ENCODE data around the gene VAV2.

Gene VAV2

DNA sequence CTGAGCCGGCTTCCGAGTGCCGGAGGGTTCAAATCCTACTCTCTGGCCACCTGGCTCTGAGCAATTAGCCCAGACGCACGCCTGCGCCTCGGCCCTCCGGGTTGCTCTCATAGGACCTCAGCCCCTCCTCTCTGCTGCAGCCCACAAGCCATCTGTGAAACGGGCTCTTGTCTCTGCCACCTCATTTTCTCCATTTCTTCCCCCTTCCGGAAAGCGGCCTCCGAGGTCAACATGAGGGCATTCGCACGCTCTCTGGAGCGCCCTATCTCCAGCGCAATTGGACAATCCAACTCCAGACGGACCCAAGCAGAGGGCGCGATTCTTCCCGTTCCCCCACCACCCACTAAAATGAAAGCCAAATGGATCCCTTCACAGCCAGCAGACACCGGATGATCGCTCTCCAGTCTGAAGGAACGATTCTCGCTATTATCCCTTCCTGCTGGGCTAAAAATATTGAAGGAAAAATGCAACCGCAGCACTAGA is 41.5 kb downstream of the VAV2 start:
- DNase-seq, result peak; percentile 21 to 89 (median 80)

DNA sequence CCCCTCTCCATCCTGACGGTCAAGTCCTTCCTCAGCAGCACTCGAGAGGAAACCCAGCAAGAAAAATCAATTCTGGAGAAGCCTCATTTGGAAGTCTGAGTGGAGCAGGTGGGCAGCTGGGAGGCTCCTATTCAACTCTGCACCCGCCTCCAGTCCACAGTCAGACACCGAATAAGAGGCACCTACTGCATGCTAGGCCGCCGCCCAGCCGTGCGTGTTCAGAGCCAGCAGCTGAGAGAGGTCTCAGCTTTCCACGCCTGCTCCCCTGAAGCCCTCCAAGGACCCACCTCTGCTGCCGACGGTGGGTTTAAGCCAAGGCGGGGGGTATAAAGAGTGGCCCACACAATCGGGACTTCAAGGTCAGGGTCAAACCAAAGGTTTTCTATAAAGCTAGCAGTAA is 41.9 kb downstream of the VAV2 start:
- DNase-seq, result peak; percentile 76 to 89 (median 80)

DNA sequence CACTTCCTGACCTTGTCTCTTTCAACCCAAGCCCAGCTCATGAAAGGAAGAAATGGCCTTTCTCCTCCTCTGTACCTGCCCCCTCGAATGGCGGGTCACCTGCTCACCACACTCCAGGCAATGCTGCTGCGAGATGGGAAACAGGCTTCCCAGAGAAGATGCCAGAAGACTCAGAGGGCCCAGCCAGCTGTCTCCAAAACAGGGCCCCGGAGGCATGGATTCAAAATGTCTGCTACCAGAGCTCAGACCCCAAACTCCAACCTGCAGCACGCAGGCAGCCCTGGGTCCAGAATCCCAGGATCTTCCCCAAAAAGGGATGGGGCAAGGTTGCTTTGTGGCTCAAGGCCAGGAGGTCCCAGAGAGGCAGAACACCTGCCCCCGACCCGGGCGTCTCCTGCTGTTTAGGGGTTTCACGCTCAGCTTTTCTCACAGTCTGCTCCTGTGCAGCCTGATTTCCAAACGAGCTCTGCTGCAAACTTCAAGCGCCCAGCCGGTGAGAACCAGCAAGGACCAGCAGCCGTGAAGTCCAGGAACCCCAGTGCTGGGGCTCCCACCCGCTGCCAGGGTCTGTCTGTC is 42.5 kb downstream of the VAV2 start:
- DNase-seq, result peak in 1 of 3 experiments; percentile 43

DNA sequence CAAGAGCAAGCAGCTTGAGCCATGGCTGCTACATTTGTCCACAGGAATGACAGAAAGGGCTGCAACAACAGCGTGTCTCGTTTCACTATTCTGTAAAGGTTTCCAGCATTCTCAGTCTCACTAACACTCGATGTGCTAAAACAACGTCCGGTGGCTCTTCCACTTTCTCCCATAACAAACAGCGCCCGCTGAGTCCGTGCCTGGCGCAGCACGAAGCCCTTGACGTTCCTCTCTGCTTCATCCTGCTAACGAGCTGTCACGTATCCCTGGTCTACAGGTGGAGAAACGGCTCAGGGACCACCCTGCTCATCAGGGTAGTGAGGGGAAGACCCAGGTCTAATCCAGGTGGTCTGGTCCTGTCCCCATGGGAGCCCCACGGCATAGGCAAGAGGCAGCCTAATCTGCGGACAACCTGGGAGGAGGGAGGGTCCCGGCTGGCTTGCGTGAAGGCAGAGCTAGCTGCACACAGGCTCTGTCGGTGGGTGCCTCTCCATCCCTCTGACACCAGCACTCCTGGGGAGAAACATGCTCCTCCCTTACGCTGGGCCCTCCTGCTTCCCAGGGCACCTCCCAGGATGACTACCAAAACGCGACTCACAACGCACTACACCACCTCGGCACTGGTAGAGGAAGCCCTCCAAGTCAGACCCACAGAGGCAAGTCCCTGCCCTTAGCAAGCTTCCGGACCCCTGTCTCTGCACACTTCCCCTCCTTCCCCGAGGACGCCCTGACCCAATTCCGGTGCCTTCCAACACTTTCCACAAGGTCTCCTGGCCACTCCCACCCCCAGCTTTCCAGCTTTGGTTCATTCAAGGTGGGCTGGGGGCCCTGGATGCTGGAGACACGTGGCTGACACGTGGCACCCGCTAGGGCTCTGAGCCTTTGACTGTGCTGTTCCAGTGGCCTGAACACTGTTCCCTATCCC is 43.3 kb downstream of the VAV2 start:
- peak in 2 of 3 experiments; percentile 3 to 20 for DNase-seq

DNA sequence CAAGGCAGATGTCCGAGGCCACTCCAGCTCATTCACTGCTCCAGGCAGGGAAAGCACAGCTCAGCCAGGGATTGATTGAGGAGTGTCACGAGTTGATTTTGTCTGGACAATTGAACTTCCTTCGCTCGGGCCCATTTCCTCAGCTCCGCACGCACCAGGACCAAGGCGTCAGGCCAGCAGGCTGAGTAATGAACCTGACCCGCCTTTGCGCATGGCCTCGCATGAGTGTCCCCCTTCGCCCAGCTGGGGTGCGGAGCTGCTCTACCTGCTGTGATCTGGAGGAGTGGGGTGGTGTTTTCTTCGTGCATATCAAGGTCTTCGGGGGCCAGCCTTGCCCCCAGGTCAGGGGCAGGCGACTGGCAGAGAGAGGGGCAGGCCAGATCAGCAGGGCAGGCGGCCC is 44.0 kb downstream of the VAV2 start:
- no peak for DNase-seq

DNA sequence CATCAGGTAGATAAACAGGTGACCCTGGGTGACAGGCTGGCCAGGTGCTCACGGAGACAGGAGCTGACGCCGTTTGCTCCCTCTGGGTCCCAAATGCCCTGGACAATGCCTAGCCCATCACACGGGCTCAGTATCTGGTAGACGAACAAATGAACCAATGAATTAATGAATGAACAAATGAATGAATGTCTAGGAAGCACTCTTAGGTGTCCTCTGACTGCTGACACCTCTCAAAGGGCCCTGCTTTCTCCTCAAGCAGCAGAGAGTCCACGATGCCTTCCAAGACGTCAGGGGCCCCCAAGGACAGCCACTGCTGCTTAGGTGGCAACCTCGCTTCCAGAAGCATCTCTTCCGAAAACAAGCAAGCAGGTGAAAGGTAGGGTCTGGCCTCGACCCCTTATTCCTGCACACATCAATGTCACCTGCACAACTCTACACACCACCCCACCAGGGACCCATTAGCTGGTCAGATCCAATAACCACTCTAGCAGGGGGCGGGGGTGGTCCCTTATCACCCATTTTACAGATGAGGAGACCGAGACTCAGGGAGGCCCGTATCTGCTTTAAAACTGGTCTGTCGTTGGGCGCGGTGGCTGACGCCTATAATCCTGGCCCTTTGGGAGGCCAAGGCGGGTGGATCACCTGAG is 45.2 kb downstream of the VAV2 start:
- no peak for DNase-seq

DNA sequence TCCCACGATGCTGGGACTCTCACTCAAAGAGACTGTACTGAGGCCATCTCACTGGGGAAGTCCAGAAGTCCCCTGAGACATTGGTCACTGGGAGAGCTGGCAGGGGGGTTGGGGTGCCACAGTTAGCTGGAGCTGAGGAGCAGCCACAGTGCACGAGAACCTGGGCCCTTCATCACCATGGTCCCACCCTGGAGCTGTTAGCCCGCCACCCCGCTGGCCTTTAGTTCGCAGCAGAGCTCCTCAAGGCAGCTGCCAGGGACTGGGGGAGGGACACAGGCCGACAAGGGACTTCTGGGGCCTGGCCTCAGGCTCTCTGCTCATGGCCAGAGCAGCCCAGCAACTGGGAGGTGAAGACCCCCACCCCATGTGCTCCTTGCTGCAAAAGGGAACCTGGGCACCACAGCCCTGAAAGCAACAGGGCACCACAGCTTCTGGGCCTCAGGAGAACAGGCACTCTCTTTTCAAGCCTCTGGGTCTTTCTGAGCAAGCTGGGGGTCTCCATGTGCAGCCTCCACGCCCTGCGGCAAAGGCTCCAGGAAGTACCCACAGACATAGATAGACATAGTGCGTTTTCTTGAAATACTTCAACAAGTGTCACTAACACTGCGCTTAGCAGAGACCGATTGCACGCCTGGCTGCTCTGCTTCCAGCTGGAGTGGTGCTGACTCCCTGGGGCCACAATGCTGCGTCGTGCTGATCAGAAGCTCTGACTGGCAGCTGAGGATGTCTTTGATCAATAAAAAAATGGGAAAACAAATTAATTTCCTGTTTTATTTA is 46.0 kb downstream of the VAV2 start:
- DNase-seq, result peak in 1 of 3 experiments; percentile 33

DNA sequence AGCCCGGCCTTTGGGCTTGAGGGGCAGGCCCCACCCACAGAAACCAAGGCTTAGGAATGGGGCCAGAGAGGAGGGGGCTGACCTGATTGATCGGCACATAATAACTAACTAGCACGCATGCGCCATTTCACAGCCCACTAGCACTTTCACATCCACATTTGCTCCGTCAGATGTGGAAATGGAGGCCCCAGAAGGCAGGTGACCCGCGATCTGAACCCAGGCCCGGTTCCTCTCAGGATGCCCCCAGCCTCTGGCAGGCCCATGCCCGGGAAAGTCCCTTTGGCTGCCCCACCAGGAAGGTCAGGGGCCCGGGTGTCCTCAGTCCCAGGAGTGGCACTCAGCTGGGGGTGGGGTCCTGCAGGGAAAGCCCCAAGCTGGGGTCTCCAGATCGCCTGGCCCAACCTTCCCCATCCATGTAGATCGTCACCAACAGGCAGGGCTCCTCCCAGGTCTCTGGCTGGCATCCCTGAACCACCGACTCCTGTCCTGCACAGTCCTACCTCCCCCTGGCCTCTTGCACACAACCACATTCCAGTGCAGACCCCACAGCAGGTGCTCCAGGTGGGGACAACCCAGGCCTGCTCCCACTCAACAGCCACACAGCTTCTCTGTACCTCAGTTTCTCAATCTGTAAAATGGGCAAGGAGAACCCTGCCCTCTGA is 46.7 kb downstream of the VAV2 start:
- no peak for DNase-seq

DNA sequence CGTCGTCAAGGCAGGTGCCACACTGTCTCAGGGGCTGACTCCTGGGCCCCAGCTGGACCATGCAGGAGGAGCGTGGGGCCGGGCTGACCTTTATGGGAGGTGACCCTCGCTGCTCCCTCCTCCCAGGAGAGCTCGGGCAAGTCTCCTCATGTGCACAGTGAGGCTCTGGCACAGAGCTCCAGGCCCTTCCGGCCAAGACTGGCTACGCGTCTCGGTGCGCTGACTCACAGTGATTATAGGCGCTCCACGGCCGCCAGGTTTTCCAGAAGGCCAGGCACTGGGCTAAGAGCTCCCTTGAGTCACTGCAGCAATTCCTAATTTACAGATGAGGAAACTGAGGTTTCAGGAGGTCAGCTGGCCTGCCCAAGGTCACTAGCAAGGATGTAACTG is 47.4 kb downstream of the VAV2 start:
- DNase-seq, result no peak

DNA sequence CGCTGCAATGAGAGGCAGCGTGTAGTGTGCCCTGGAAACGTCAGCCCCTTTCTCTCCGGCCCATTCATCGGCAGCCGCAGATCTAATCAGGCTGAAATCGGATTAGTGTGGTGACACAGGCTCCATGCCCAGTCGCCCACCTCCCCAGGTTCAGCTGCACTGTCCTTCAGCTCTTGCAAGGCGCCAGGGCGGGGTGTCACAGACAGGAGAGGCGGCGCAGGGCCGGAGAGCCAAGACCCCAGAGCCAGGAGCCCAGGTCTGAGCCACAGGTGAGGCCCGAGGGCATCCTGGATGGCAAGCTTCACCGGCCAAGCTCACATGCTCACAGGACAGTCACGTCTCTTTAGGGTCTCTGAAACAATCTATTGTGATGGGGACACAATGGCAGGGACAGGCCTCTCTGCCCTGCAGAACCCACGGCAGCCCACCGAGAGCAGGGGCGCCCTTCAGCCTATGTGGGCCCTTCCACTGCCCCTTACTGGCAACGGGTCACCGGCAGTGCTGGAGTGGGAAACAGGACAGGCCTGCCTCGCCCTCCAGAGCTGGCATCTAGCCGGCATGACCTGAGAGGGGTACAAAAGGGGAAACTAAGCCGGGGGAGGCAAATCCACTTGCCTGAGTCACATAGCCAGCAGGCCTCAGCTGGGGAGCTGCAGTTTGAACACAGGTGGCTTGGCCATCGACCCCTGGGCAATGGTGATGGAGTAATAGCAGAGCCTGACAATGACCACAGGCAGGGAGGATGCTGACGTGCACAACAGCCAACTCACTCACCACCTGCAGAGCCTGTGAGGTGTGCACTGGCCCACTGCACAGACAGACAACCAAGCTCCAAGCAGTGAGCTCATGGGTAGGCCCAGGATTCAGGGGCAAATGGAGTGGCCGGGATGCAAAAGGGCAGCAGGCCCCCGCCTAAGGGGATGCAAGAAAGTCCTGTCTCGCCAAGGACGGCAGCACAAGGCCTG is 48.1 kb downstream of the VAV2 start:
- DNase-seq, result no peak

DNA sequence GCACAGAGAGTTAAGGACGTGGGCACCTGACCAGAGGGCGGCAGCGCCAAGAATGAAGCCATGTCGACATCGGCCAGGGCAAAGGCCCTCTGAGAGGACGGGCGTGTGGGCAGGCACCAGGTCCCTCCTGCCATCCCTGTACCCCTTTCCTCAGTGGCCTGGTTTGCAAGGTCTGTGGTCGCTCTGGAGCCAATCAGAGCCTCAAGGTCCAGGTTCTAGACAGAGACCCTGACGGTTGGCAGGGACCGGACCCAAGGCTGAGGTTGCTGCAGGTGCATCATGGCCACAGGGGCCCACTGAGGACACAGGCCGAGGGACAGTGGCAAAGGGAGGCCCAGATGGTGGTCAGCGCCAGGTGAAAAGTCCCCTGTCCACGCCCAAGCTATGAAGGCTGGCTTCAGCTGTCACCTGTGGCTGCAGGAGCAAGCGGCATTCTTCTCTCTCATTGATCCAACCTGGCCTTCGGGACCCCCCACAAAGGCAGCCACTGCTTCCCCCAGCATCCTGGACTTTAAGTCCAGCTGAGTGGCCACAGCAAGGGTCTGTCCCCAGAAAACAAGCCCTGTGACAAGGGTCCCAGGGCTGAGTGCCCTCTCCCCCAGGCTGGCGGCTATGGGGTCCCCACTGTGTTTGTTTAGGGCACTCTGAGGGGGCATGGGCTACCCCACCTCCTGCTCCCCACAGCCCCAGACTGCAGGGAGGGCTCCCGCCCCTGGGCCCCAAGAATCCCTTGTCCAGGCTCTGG is 48.9 kb downstream of the VAV2 start:
- no peak for DNase-seq

DNA sequence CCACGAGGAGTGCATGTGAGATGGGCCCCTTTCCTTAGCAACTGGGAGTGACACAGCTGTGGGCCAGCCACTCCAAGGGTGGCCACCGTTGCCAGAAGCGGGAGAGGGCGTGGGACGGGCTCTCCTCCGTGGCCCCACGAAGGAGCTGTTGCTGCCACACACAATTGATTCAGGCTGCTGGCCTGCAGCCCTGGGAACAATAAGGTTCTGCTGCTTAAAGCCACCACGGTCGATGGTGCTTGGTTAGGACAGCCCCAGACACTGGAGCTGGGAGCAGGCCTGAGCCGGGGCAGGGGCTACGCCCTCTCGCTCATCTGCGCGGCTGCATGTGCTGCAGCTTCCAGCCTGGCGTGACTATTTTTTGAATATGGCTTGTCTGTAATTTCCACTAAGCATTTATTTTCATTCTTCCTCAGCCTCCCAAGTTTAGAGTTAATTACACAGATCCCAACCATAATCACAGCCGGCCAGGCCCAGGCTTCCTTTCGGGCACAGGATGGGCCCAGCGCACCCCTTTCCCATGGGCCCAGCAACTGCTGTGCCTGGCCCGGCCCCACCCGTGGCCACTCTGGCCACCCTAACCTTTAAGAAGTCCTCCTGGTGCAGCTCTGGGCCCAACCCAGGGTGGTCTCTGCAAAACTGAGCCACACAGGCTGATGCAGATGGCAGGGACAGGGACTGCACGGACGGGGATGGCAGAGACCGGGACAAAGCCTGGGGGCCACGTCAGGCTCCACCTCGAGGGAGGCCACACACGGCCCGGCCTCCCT is 49.7 kb downstream of the VAV2 start:
- no peak for DNase-seq

DNA sequence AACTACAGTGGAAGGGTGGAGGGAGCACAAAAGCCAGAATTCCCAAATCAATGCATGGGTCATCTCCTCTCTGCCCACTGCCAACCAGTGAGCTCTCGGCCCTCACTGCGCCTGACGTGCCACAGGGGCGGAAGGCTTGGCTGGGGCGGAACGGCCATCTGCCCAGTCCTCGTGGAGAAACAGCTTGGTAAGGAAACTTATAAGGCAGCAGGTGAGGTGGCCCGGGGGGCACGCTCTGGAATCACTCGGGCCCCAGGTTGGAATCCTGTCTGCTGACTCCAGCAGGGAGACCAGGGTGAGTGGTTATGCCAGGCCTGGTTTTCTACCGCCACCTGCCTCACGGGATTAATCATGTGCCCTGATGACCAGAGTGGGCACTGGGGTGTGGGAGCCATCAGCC is 52.3 kb downstream of the VAV2 start:
- no peak for DNase-seq

DNA sequence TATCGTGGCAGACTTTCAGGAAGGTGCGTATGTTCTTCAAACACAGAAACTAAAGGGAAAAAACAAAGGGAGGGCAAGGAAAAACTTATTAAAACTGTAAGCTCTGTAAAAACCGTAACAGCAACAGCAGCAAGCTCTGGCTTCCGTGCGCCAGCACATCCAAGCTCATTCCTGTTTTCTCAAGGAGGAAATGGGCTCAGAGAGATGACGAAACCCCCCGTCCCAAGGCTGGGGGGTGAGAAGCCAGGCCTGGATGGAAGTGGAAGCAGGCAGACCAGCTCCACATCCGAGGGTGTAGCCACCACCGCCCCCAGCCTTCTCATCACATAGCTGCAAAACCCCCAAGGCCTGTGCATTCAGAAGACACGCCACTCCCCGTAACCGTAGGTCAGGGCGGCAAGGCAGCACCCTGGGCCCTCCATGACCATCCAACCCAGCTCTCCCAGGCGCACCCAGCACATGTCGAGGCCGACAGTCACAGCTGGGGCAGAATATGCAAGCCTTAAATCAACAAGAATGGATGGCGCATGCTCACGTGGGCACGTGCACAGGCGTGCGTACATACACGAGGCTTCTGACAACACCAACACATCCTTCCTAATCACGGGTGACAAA is 52.8 kb downstream of the VAV2 start:
- no peak for DNase-seq

DNA sequence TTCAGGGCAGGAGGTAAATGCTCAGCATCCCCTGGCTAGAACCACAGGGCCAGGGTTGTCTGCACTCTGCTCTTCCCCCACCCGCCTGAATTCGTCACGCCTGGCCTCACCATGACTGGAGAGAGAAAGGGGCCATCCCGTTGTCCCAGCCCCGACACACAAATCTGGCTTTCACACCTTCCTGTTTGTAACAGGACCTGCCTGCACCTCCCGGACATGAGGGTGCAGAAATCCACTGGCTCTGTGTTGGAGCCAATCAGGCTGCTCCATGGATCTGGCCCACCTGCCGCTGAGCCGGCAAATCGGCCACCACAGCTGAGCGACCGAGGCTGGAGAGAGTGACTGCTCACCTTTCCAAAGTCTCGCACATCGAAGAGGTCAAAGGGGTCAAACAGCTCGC is 53.4 kb downstream of the VAV2 start:
- DNase-seq, result no peak

DNA sequence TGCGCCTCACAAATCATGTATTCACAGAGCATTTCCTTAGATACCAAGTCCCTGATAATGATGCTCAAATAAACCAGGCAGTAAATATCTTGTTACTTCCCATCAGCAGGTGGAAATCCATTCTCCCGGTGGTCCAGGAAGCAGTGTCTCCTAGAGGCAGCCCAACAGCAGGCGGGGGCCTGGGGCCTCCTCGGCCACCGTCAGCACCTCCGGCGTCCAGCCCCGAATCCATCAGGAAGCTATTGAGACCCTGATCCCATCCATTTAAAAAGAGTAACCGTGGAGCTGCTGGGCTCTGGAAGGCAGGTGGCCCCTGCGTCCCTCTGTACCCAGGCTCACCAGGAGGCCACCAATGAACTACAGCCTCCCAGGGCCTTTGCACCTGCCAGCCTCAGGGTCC is 54.0 kb downstream of the VAV2 start:
- no peak for DNase-seq

DNA sequence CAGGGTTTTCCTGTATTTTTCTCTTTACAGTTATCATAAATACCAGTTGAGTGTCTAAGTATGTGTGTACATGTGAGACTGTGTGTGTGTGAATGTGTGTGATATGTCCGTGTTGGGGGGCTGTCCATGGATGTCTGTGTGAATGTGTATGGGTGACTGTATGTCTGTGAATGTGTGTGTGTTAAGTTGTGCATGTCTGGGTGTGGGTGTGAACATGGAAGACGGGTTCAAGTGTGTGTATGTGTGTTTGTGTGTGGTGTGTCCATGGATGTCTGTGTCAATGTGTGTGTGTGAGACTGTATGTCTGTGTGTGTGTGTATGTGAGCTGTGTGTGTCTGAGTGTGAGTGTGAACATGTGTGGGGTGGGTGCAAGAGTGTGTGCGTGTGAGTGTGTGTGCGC is 55.0 kb downstream of the VAV2 start:
- no peak for DNase-seq

DNA sequence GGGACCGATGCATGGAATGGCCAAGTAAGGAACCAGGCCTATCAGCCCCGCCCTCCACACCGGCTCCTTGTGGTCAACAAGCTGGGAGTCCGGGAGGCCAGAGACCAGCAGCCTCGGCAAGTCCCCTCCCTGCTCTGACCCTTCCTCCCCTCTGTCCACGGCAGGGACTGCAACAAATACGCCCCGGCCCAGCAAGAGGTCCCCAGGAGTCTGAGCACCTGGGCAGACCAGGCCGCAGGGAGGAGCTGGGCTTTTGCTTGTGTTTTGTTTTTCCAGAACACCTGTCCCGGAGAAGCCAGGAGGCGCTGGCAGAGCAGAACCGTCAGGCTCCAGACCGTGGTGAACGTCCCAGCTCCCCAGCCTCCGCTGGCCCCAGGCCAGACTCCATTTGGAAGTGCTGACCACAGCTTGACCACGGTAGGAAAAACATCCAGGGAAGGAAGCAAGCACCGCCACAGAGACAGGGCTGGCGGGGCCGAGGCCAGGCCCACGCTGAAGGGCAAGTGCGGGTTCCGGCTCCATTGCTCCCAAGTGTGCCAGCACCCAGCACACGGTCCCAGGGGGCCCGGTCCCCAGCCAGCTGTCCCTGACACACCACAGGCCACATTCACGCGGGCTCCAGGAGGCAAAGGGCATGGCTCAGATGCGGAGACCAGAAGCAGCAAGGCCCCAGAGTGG is 56.7 kb downstream of the VAV2 start:
- DNase-seq, result no peak
